CD4-positive, alpha-beta T cell (primary cell): ENCODE measurements around the gene BAZ1B. TPM values are rescaled to one million over a fixed set of nuclear protein-coding genes. Genes with fewer than 3 reads are reported as not detected.
"Not testable (repeated sequence)": the region's sequence is repeated elsewhere in the genome, so short reads cannot be mapped to it uniquely, and the experiment has no call there.

ENCODE experiments used
- ATAC-seq: fragments of 200-7000 bp; cut with Tn5 transposase; one replicate; pipeline ENCODE4 v1.10.0; 2022; ENCODE audit warnings: mild to moderate bottlenecking; ENCODE audit not compliant: poor library complexity
- CTCF ChIA-PET: fragments of 350-600 bp; sonication (Branson Sonifier 250); formaldehyde crosslinking; loops from one replicate; lab custom pipeline; 2021; ENCODE audit warnings: antibody characterized with exemption, inconsistent platforms; lab: Charles Lee
- POLR2A ChIA-PET: fragments of 350-600 bp; sonication (Branson Sonifier 250); formaldehyde crosslinking; loops from one replicate; lab custom pipeline; 2021; ENCODE audit warnings: antibody characterized with exemption, inconsistent platforms; lab: Charles Lee
- DNase-seq, 14 experiments: peaks; one replicate each; pipeline ENCODE4 v3.0.0-alpha.2; 2013 to 2020; ENCODE audit warnings: mixed read lengths in 2 of 14
- H3K27ac ChIP-seq, 2 donors: one replicate each; pipeline versions ENCODE4 v1.5.1 to v1.7.0; 2013; ENCODE audit warnings: low read length in 2 of 2, low read depth in 1 of 2, mild to moderate bottlenecking in 1 of 2
- H3K27me3 ChIP-seq, 2 experiments: 1 replicate in 1 of 2; 2 replicates in 1 of 2; pipeline versions ENCODE4 v1.6.1 to v1.7.0; 2013; ENCODE audit warnings: low read length in 2 of 2, control low read depth in 1 of 2, mild to moderate bottlenecking in 1 of 2, moderate library complexity in 1 of 2; ENCODE audit not compliant: insufficient read depth in 2 of 2, control insufficient read depth in 1 of 2
- H3K36me3 ChIP-seq: one replicate; pipeline ENCODE4 v1.6.1; 2013; ENCODE audit warnings: low read length, control low read depth; ENCODE audit not compliant: insufficient read depth
- H3K4me1 ChIP-seq: one replicate; pipeline ENCODE4 v1.6.1; 2013; ENCODE audit warnings: low read length, control low read depth; ENCODE audit not compliant: insufficient read depth
- H3K4me3 ChIP-seq: one replicate; pipeline ENCODE4 v1.5.1; 2013; ENCODE audit warnings: mild to moderate bottlenecking, low read length, moderate library complexity
- H3K9me3 ChIP-seq, 2 experiments: 1 replicate in 1 of 2; 2 replicates in 1 of 2; pipeline versions ENCODE4 v1.6.1 to v1.7.0; 2013; ENCODE audit warnings: low read length in 2 of 2, mild to moderate bottlenecking in 2 of 2, control low read depth in 1 of 2, moderate library complexity in 1 of 2; ENCODE audit not compliant: control insufficient read depth in 1 of 2, insufficient read depth in 1 of 2
- H3K27ac Mint-ChIP-seq: one replicate; pipeline ENCODE4 v1.8.0; 2020; ENCODE audit warnings: mixed read lengths
- H3K27me3 Mint-ChIP-seq: one replicate; pipeline ENCODE4 v1.8.0; 2021; ENCODE audit warnings: mixed read lengths
- H3K36me3 Mint-ChIP-seq: one replicate; pipeline ENCODE4 v1.8.0; 2021; ENCODE audit warnings: low read depth, mixed read lengths
- H3K4me1 Mint-ChIP-seq: one replicate; pipeline ENCODE4 v1.8.0; 2021; ENCODE audit warnings: low read depth, mixed read lengths
- H3K4me3 Mint-ChIP-seq: one replicate; pipeline ENCODE4 v1.8.0; 2020; ENCODE audit warnings: mild to moderate bottlenecking, mixed read lengths
- H3K9me3 Mint-ChIP-seq: one replicate; pipeline ENCODE4 v1.8.0; 2020; ENCODE audit warnings: mixed read lengths
- CTCF ChIP-seq: fragments of 200-600 bp; IDR thresholded peaks from one replicate; pipeline ENCODE4 v1.8.0; 2022; ENCODE audit warnings: antibody characterized with exemption, mild to moderate bottlenecking
- intact Hi-C, 2 experiments: fragments of 100-400 bp; cut with DNase I in 1 of 2; cut with micrococcal nuclease in 1 of 2; formaldehyde crosslinking; loops; one replicate each; pipeline versions ENCODE4 v1.15.1 to v1.9.0; 2023 to 2025; cut with DNase I, micrococcal nuclease
- total RNA-seq, 174 experiments: library from RNA in 2 of 174; stranded (reverse) in 2 of 174; gene quantifications; one replicate each; pipeline ENCODE4 v1.2.3 and lab custom pipeline; 2021 to 2026

Gene BAZ1B
- total RNA-seq, 2 experiments from 2014 or later = 32.8 to 35.5 TPM

GRCh38 chr7:73536479-73536878 is 14.4 kb upstream of the BAZ1B start:
- Mint-ChIP-seq H3K27me3 (no peaks in the 10 kb centered on the region), H3K36me3 (peaks cover 57% of the 10 kb centered on the region)
- CTCF ChIA-PET = no interaction called here

GRCh38 chr7:73535918-73536317 is 13.8 kb upstream of the BAZ1B start:
- ATAC-seq, intact Hi-C loops, H3K27ac Mint-ChIP-seq, H3K4me1 Mint-ChIP-seq, H3K4me3 ChIP-seq, H3K27me3 Mint-ChIP-seq, H3K9me3 Mint-ChIP-seq, H3K4me3 Mint-ChIP-seq, H3K9me3 ChIP-seq, CTCF ChIA-PET, H3K27me3 ChIP-seq, DNase-seq, H3K4me1 ChIP-seq, H3K27ac ChIP-seq: not testable (repeated sequence)
- peaks cover 43% of the 10 kb centered on the region for H3K36me3 ChIP-seq
- POLR2A ChIA-PET = interaction anchor here (0.6 to 2.3 kb wide), 2 partner anchors 13 to 19 kb away, joined by 4 to 7 read pairs; partner anchors contain the start of gene BAZ1B
- H3K36me3 Mint-ChIP-seq = peaks cover 52% of the 10 kb centered on the region

More at GRCh38 chr7:73536479-73536878, 14.4 kb upstream of the BAZ1B start:
- no peaks in the 10 kb centered on the region for H3K9me3 ChIP-seq
- H3K27me3 ChIP-seq = no peaks in the 10 kb centered on the region
- no peak overlapping the region for H3K27ac ChIP-seq
- intact Hi-C loops = no loop called here
- Mint-ChIP-seq H3K27ac (no peak overlapping the region), H3K9me3 (no peaks in the 10 kb centered on the region), H3K4me3 (no peak overlapping the region), H3K4me1 (no peaks in the 10 kb centered on the region)
- POLR2A ChIA-PET = interaction anchor here (0.6 to 2.3 kb wide), 3 partner anchors 14 to 42 kb away, joined by 3 to 7 read pairs (median 4); partner anchors contain the start of genes BAZ1B and TBL2
- no peak for TF ChIP-seq CTCF
- no peak overlapping the region for H3K4me3 ChIP-seq
- no peaks in the 10 kb centered on the region for H3K4me1 ChIP-seq
- ATAC-seq (no peak), DNase-seq (no peak)
- peaks cover 47% of the 10 kb centered on the region for H3K36me3 ChIP-seq

- Mint-ChIP-seq H3K4me1 (no peaks in the 10 kb centered on the region), H3K9me3 (no peaks in the 10 kb centered on the region), H3K4me3 (no peak overlapping the region), H3K27me3 (no peaks in the 10 kb centered on the region), H3K27ac (no peak overlapping the region), H3K36me3 (peaks cover 35% of the 10 kb centered on the region)
- ChIA-PET CTCF (no interaction called here), POLR2A (no interaction called here)
- intact Hi-C loops = no loop called here
- no peak overlapping the region for H3K4me3 ChIP-seq
- no peak overlapping the region for H3K27ac ChIP-seq
- no peak for TF ChIP-seq CTCF
- H3K36me3 ChIP-seq = peaks cover 29% of the 10 kb centered on the region
- H3K4me1 ChIP-seq = no peaks in the 10 kb centered on the region
- ATAC-seq (no peak), DNase-seq (no peak)
- H3K9me3 ChIP-seq = no peaks in the 10 kb centered on the region
- H3K27me3 ChIP-seq = no peaks in the 10 kb centered on the region
Measured at GRCh38 chr7:73533742-73534141, 11.6 kb upstream of the BAZ1B start.

- Histone ChIP-seq H3K4me1 (peaks cover 11% of the 10 kb centered on the region), H3K36me3 (peaks cover 14% of the 10 kb centered on the region), H3K9me3 (no peaks in the 10 kb centered on the region), H3K4me3 (no peak overlapping the region), H3K27ac (no peak overlapping the region), H3K27me3 (no peaks in the 10 kb centered on the region)
- Mint-ChIP-seq H3K27ac (no peak overlapping the region), H3K9me3 (no peaks in the 10 kb centered on the region), H3K27me3 (no peaks in the 10 kb centered on the region), H3K4me3 (no peak overlapping the region), H3K36me3 (peaks cover 19% of the 10 kb centered on the region), H3K4me1 (peaks cover 10% of the 10 kb centered on the region)
- ChIA-PET POLR2A (interaction anchor here (0.6 to 0.7 kb wide), 2 partner anchors 13 to 14 kb away, joined by 3 read pairs; no protein-coding TSS in a partner anchor), CTCF (no interaction called here)
- DNase-seq = no peak
- TF ChIP-seq CTCF = no peak
- ATAC-seq = no peak
- intact Hi-C loops = no loop called here
Measured at GRCh38 chr7:73532224-73532623, 10.1 kb upstream of the BAZ1B start.
